C4-2B (cell line): Measurements from ENCODE around the gene AHCTF1.

Experiments
- H3K27ac ChIP-seq: fragments of 450-650 bp; 2 replicates; pipeline ENCODE4 v1.5.1; 2017
- CTCF ChIP-seq: fragments of 450-650 bp; conservative IDR thresholded peaks from 2 replicates; pipeline ENCODE4 v1.5.1; 2017; ENCODE audit warnings: mild to moderate bottlenecking
- ZFX ChIP-seq: fragments of 450-650 bp; IDR thresholded peaks from 2 replicates; pipeline ENCODE4 v1.6.1; 2017

Gene AHCTF1

GRCh38 chr1:246933893-246934292 lies 2.1 kb upstream of the AHCTF1 start:
- TF ChIP-seq CTCF (no peak), ZFX (no peak)
- no peak overlapping the region for H3K27ac ChIP-seq

GRCh38 chr1:246932366-246932700 lies 585 bp upstream of the AHCTF1 start:
- peak overlapping the region; percentile 92 for H3K27ac ChIP-seq
- no peak for TF ChIP-seq ZFX
- no peak for TF ChIP-seq CTCF

- H3K27ac ChIP-seq: peak overlapping the region; percentile 92
Measured at GRCh38 chr1:246930830-246931548, 759 bp downstream of the AHCTF1 start.

GRCh38 chr1:246925997-246926626 lies 5.6 kb downstream of the AHCTF1 start:
- H3K27ac ChIP-seq: no peak overlapping the region
- TF ChIP-seq CTCF: no peak

More at GRCh38 chr1:246930830-246931548, 759 bp downstream of the AHCTF1 start:
- TF ChIP-seq ZFX (peak; percentile 94), CTCF (no peak; the same call in 1 of the 2 replicates)

- TF ChIP-seq CTCF (no peak), ZFX (no peak)
- H3K27ac ChIP-seq: no peak overlapping the region
Measured at GRCh38 chr1:246923900-246924299, 7.8 kb downstream of the AHCTF1 start.

- H3K27ac ChIP-seq: no peak overlapping the region
- TF ChIP-seq ZFX (no peak), CTCF (no peak)
Measured at GRCh38 chr1:246923482-246923881, 8.3 kb downstream of the AHCTF1 start.

- H3K27ac ChIP-seq: no peak overlapping the region
- TF ChIP-seq ZFX (no peak), CTCF (no peak)
Measured at GRCh38 chr1:246921481-246921880, 10.3 kb downstream of the AHCTF1 start.
